Transverse colon (tissue), 4 donors: Measurements from ENCODE around the gene NUS1. TPM values are rescaled to one million over a fixed set of nuclear protein-coding genes. Genes with fewer than 3 reads are reported as not detected.
"Not testable (repeated sequence)": the region's sequence is repeated elsewhere in the genome, so short reads cannot be mapped to it uniquely, and the experiment has no call there.

Experiments
- DNase-seq: peaks from one replicate; pipeline ENCODE4 v3.0.0-alpha.2; 2019
- H3K27ac ChIP-seq, 4 donors: fragments of 200-600 bp; sonication (generic); 2 replicates each; pipeline ENCODE4 v1.5.1; 2016 to 2018; ENCODE audit warnings: inconsistent platforms in 4 of 4
- H3K27me3 ChIP-seq: fragments of 200-600 bp; sonication (generic); 2 replicates; pipeline ENCODE4 v1.5.1; 2017; ENCODE audit warnings: inconsistent platforms
- H3K36me3 ChIP-seq, 4 donors: fragments of 200-600 bp; sonication (generic); 2 replicates each; pipeline ENCODE4 v1.5.1; 2017 to 2019; ENCODE audit warnings: inconsistent platforms in 4 of 4
- H3K4me1 ChIP-seq, 4 donors: fragments of 200-600 bp; sonication (generic); 2 replicates each; pipeline ENCODE4 v1.5.1; 2017 to 2020; ENCODE audit warnings: inconsistent platforms in 4 of 4
- H3K4me3 ChIP-seq, 4 donors: fragments of 200-600 bp; sonication (generic); 1 replicate in 1 of 4; 2 replicates in 3 of 4; pipeline versions ENCODE4 v1.5.1 to v1.6.1; 2017 to 2019; ENCODE audit warnings: inconsistent platforms in 4 of 4
- H3K9me3 ChIP-seq, 2 donors: fragments of 200-600 bp; sonication (generic); 2 replicates each; pipeline ENCODE4 v1.5.1; 2017 to 2019; ENCODE audit warnings: inconsistent platforms in 2 of 2
- CTCF ChIP-seq, 5 experiments: fragments of 200-600 bp in 3 of 5; fragments of 450-650 bp in 2 of 5; sonication (generic) in 3 of 5; IDR thresholded peaks; 1 replicate in 2 of 5; 2 replicates in 3 of 5; pipeline ENCODE4 v1.5.1; 2016 to 2017; ENCODE audit warnings: antibody characterized with exemption in 5 of 5, inconsistent platforms in 3 of 5, mild to moderate bottlenecking in 2 of 5, moderate library complexity in 1 of 5
- EP300 ChIP-seq: sonication (generic); formaldehyde crosslinking; IDR thresholded peaks from one replicate; pipeline ENCODE4 v1.6.1; 2017; ENCODE audit warnings: antibody characterized with exemption, low read depth
- POLR2A ChIP-seq: fragments of 450-650 bp; IDR thresholded peaks from one replicate; pipeline ENCODE4 v1.6.1; 2016; ENCODE audit warnings: antibody characterized with exemption, mild to moderate bottlenecking, moderate library complexity
- POLR2AphosphoS5 ChIP-seq, 3 donors: sonication (generic); formaldehyde crosslinking; IDR thresholded peaks; one replicate each; pipeline ENCODE4 v1.6.1; 2016; ENCODE audit warnings: antibody characterized with exemption in 3 of 3
- WGBS, 2 donors: methylation state at CpG; one replicate each; pipeline ENCODE4 v1.1.5; 2018; ENCODE audit warnings: low coverage in 1 of 2; 5-methylcytosine and 5-hydroxymethylcytosine counted together
- in situ Hi-C, 4 donors: fragments of 200-750 bp; cut with MboI; loops; one replicate each; pipeline versions ENCODE4 v1.15.0 to v1.15.1; 2017; ENCODE audit warnings: low sequenced_read_pairs in 3 of 4, low pct_ligation_motif_present in 1 of 4, low pct_unique_long_range_greater_than_20kb in 1 of 4
- intact Hi-C: fragments of 100-400 bp; cut with DNase I; formaldehyde crosslinking; loops from one replicate; pipeline ENCODE4 v1.15.1; 2023; ENCODE audit warnings: low total_unique reads
- total RNA-seq, 4 donors: library from RNA; depleted of rRNA; stranded (reverse); fragments of >200 nt; gene quantifications; one replicate each; pipeline ENCODE4 v1.1.0, GENCODE V29; 2016

NUS1 gene
- total RNA-seq, 4 donors from 2014 or later, result 4.9 to 26.8 (median 11.8) TPM

DNA sequence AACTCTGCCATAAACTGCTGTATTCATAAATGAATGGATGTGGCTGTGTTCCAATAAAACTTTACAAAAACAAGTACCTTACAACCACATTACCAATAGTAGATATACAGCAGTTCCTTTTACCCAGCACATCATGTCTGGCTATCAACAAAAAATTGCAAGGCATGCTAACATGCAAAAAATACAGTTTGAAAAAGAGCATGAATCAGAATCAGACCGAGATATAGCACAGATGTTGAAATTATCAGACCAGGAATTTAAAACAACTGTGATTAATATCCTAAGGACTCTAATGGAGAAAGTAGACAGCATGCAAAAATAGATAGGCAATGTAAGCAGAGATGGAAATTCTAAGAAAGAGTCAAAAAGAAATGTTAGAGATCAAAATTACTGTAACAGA lies 8.4 kb upstream of the NUS1 start:
- Histone ChIP-seq H3K27ac (no peak overlapping the region), H3K9me3 (no peaks in the 10 kb centered on the region), H3K27me3 (no peaks in the 10 kb centered on the region), H3K4me1 (no peaks in the 10 kb centered on the region), H3K4me3 (no peak overlapping the region), H3K36me3 (no peaks in the 10 kb centered on the region)
- no peak for DNase-seq
- intact Hi-C loops (no loop called here), in situ Hi-C loops (no loop called here)
- WGBS, 2 donors, result 69 to 71% methylated on average over 1 of the region's 1 CpG
- TF ChIP-seq POLR2AphosphoS5 (IDR thresholded peaks at IDR 0.05) (no peak), EP300 (no peak)

GRCh38 chr6:117668736-117669135 lies 6.5 kb upstream of the NUS1 start:
- TF ChIP-seq EP300, result no peak
- no peak for TF ChIP-seq CTCF (IDR thresholded peaks at IDR 0.05)
- no peak for TF ChIP-seq POLR2A
- no peak for TF ChIP-seq POLR2AphosphoS5 (IDR thresholded peaks at IDR 0.05)
- in situ Hi-C loops, result no loop called here
- H3K9me3 ChIP-seq, result no peaks in the 10 kb centered on the region
- no peak overlapping the region for H3K4me3 ChIP-seq
- no peak overlapping the region for H3K27ac ChIP-seq
- H3K27me3 ChIP-seq, result no peaks in the 10 kb centered on the region
- H3K4me1 ChIP-seq, result no peaks in the 10 kb centered on the region
- DNase-seq, result no peak
- intact Hi-C loops, result no loop called here
- H3K36me3 ChIP-seq, result no peaks in the 10 kb centered on the region

GRCh38 chr6:117674503-117674902 lies 766 bp upstream of the NUS1 start:
- H3K27me3 ChIP-seq, result no peaks in the 10 kb centered on the region
- peak overlapping the region in 3 of 4 donors; percentile 67 to 69 (median 69) for H3K4me3 ChIP-seq
- H3K4me1 ChIP-seq, result peaks cover 15 to 39% (median 29%) of the 10 kb centered on the region in 4 donors
- H3K36me3 ChIP-seq, result no peaks in the 10 kb centered on the region
- intact Hi-C loops, result no loop called here
- peak overlapping the region in 2 of 4 donors; percentile 82 to 87 for H3K27ac ChIP-seq
- no peak for DNase-seq
- no peaks in the 10 kb centered on the region for H3K9me3 ChIP-seq
- 72 to 81% methylated on average over 10 of the region's 10 CpGs for WGBS, 2 donors
- in situ Hi-C loops, result no loop called here
- no peak for TF ChIP-seq EP300
- no peak for TF ChIP-seq CTCF (IDR thresholded peaks at IDR 0.05)

- H3K9me3 ChIP-seq, H3K36me3 ChIP-seq, in situ Hi-C loops, H3K27me3 ChIP-seq, intact Hi-C loops: not testable (repeated sequence)
- peak overlapping the region; percentile 82 to 87 (median 84) for H3K27ac ChIP-seq
- WGBS, 2 donors, result 1% methylated on average over 14 of the region's 62 CpGs; no CpG with 5 or more reads in 1 of the 2 donors
- peak; percentile 12 for DNase-seq
- peaks cover 15 to 39% (median 31%) of the 10 kb centered on the region in 4 donors for H3K4me1 ChIP-seq
- peak overlapping the region; percentile 67 to 93 (median 69) for H3K4me3 ChIP-seq
Measured at GRCh38 chr6:117675658-117676301, 511 bp downstream of the NUS1 start.

GRCh38 chr6:117676577-117677218 lies 1.4 kb downstream of the NUS1 start:
- H3K4me1 ChIP-seq, result peaks cover 15 to 47% (median 31%) of the 10 kb centered on the region in 4 donors
- no peak for TF ChIP-seq EP300
- TF ChIP-seq POLR2A, result no peak
- TF ChIP-seq CTCF (IDR thresholded peaks at IDR 0.05), result no peak
- TF ChIP-seq POLR2AphosphoS5 (IDR thresholded peaks at IDR 0.05), result no peak
- intact Hi-C loops, result no loop called here
- DNase-seq, result no peak
- peak overlapping the region in 2 of 4 donors; percentile 85 to 87 for H3K27ac ChIP-seq
- H3K27me3 ChIP-seq, result no peaks in the 10 kb centered on the region
- in situ Hi-C loops, result no loop called here
- 78 to 82% methylated on average over 6 of the region's 6 CpGs for WGBS, 2 donors
- peak overlapping the region; percentile 67 to 93 (median 69) for H3K4me3 ChIP-seq
- no peaks in the 10 kb centered on the region for H3K36me3 ChIP-seq
- no peaks in the 10 kb centered on the region for H3K9me3 ChIP-seq
